ENCODE data around the gene TOMM40L. TPM values are rescaled to one million over a fixed set of nuclear protein-coding genes. Genes with fewer than 3 reads are reported as not detected.
"Not testable (repeated sequence)": the region's sequence is repeated elsewhere in the genome, so short reads cannot be mapped to it uniquely, and the experiment has no call there.

The TOMM40L gene
- total and polyA plus RNA-seq, 2 experiments from 2014 or later = 12.5 to 13.6 TPM

DNA sequence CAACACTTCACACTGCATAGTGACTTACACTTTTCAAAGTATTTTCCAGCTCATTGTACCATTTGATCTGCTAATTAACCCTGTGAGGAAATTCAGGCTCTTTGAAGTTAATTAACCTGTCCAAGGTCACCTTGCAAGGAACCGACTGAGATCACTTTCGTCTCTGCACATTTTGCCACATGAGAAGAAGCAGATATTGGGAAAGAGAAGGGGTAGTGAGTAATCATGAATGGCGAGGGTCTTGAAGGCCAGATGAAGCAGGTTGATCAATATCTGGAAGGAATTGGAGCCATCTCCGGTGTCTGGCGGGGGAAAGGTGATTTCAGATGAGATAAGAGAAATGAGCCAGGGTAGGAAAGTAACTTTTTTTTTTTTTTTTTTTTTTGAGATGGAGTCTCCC, 5.9 kb upstream of the TOMM40L start:
- TF ChIP-seq, protein P1, sequence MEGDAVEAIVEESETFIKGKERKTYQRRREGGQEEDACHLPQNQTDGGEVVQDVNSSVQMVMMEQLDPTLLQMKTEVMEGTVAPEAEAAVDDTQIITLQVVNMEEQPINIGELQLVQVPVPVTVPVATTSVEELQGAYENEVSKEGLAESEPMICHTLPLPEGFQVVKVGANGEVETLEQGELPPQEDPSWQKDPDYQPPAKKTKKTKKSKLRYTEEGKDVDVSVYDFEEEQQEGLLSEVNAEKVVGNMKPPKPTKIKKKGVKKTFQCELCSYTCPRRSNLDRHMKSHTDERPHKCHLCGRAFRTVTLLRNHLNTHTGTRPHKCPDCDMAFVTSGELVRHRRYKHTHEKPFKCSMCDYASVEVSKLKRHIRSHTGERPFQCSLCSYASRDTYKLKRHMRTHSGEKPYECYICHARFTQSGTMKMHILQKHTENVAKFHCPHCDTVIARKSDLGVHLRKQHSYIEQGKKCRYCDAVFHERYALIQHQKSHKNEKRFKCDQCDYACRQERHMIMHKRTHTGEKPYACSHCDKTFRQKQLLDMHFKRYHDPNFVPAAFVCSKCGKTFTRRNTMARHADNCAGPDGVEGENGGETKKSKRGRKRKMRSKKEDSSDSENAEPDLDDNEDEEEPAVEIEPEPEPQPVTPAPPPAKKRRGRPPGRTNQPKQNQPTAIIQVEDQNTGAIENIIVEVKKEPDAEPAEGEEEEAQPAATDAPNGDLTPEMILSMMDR (IDR thresholded peaks at IDR 0.05; ENCODE audit: low read depth, low read length) = no peak
- H3K9me3 ChIP-seq (ENCODE audit: low read depth) = no peaks in the 10 kb centered on the region
- H3K4me1 ChIP-seq (ENCODE audit: low read depth) = peaks cover 6% of the 10 kb centered on the region
- no peaks in the 10 kb centered on the region for H3K36me3 ChIP-seq
- no peak overlapping the region for H3K27ac ChIP-seq
- no peak for DNase-seq (ENCODE audit: low read depth in 1 of 2, low spot score in 1 of 2)
- H3K27me3 ChIP-seq = no peaks in the 10 kb centered on the region
- no peak overlapping the region for H3K4me3 ChIP-seq

DNA sequence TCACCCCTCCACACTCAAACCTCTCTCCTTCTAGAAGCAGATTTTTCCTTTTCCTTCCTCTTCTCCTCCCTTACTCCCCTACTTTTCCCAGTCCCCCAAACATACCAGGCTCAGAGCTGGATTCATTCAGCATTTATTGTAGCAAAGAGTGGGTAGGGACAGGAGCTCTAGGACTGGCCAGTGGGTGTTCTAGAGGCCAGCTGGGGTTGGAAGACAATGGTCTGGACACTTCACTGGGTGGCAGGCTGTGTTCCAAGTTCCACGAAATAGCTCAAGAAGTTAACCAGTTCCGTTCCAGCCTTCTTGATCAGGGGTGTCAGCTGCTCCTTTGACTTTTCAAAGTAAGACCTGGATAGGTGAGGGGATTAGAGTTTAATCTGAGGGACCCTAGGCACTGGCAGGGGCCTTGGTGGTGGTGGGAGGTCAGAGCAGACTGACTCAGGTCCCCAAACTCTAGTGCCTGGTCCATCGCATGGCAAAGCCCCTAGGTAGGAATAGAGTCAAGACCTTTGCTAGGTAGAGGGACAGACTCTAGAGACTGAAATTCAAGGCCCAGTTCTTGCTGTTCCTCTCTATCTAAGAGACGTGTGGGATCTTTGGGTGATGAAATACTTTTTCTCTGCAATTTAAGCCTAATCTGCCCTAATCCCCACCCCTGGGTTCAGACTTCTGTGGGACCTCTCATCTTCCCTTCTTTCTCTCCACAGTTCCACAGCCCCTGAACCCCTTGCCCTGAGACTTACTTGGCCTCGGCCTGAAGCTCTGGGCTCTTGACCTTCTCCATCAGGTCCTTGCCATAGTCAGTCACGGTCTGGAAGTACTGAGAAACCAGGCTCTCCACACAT, 3.5 kb upstream of the TOMM40L start:
- no peaks in the 10 kb centered on the region for H3K36me3 ChIP-seq
- no peak overlapping the region for H3K27ac ChIP-seq
- TF ChIP-seq, protein P1 (IDR thresholded peaks at IDR 0.05; ENCODE audit: low read depth, low read length) = no peak
- DNase-seq (ENCODE audit: low read depth in 1 of 2, low spot score in 1 of 2) = no peak
- H3K9me3 ChIP-seq (ENCODE audit: low read depth) = no peaks in the 10 kb centered on the region
- H3K27me3 ChIP-seq = no peaks in the 10 kb centered on the region
- H3K4me1 ChIP-seq (ENCODE audit: low read depth) = peaks cover 4% of the 10 kb centered on the region
- no peak overlapping the region for H3K4me3 ChIP-seq

- H3K4me3 ChIP-seq = no peak overlapping the region
- H3K27ac ChIP-seq = no peak overlapping the region
- no peaks in the 10 kb centered on the region for H3K36me3 ChIP-seq
These were observed 1.8 kb upstream of the TOMM40L start for GRCh38 chr1:161223805-161224694.

GRCh38 chr1:161224695-161225087, 1.2 kb upstream of the TOMM40L start:
- DNase-seq (ENCODE audit: low read depth in 1 of 2, low spot score in 1 of 2); H3K4me3 ChIP-seq; H3K27me3 ChIP-seq; H3K27ac ChIP-seq; H3K4me1 ChIP-seq (ENCODE audit: low read depth); H3K36me3 ChIP-seq; H3K9me3 ChIP-seq (ENCODE audit: low read depth): not testable (repeated sequence)

More at GRCh38 chr1:161223805-161224694, 1.8 kb upstream of the TOMM40L start:
- H3K4me1 ChIP-seq (ENCODE audit: low read depth) = peaks cover 8% of the 10 kb centered on the region
- H3K27me3 ChIP-seq = no peaks in the 10 kb centered on the region
- no peaks in the 10 kb centered on the region for H3K9me3 ChIP-seq (ENCODE audit: low read depth)
- DNase-seq (ENCODE audit: low read depth in 1 of 2, low spot score in 1 of 2) = no peak
- TF ChIP-seq, protein P1 (IDR thresholded peaks at IDR 0.05; ENCODE audit: low read depth, low read length) = no peak

DNA sequence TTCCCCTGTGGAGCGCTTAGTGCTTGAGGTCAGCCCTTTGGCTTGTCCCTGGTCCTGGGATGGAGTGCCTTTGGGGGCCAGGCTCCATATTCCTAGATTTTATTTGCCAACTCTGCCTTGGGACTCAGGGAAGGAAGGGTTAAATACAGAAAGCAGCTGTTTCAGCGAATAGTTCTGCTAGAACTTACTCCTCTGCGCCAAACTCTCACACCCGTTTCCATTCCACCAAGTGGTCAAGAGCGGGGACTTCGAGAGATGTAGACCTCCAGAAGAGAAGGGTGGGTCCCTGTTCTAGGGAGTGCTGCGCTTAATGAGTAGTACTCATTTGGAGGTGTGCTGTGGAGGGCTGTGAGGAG, 704 bp upstream of the TOMM40L start:
- Histone ChIP-seq H3K4me1 (ENCODE audit: low read depth) (peaks cover 8% of the 10 kb centered on the region), H3K9me3 (ENCODE audit: low read depth) (no peaks in the 10 kb centered on the region), H3K36me3 (no peaks in the 10 kb centered on the region), H3K27me3 (no peaks in the 10 kb centered on the region), H3K27ac (peak overlapping the region; percentile 73), H3K4me3 (no peak overlapping the region)
- no peak for DNase-seq (ENCODE audit: low read depth in 1 of 2, low spot score in 1 of 2)
- TF ChIP-seq, protein P1 (IDR thresholded peaks at IDR 0.05; ENCODE audit: low read depth, low read length) = no peak

GRCh38 chr1:161226320-161226711, 456 bp downstream of the TOMM40L start:
- Histone ChIP-seq H3K4me3 (peak overlapping the region; percentile 86), H3K27me3 (no peaks in the 10 kb centered on the region), H3K4me1 (ENCODE audit: low read depth) (peaks cover 8% of the 10 kb centered on the region), H3K36me3 (no peaks in the 10 kb centered on the region), H3K27ac (no peak overlapping the region), H3K9me3 (ENCODE audit: low read depth) (no peaks in the 10 kb centered on the region)
- TF ChIP-seq, protein P1 (IDR thresholded peaks at IDR 0.05; ENCODE audit: low read depth, low read length) = no peak
- DNase-seq (ENCODE audit: low read depth in 1 of 2, low spot score in 1 of 2) = no peak
